SH-SY5Y (cell line): ENCODE results near the gene AKAP11.

Experiments
- GATA2 ChIP-seq: IDR thresholded peaks from 2 replicates; pipeline ENCODE4 v1.6.1; 2011; ENCODE audit warnings: mild to moderate bottlenecking, low read depth, low read length
- GATA3 ChIP-seq: IDR thresholded peaks from 2 replicates; pipeline ENCODE4 v1.6.1; 2011; ENCODE audit warnings: low read depth, mild to moderate bottlenecking, low read length, moderate library complexity

GRCh38 chr13:42239161-42239560, 32.8 kb upstream of the AKAP11 start:
- TF ChIP-seq GATA2 (no peak), GATA3 (no peak)
